Measurements from ENCODE around the gene COL4A1.

Gene COL4A1

DNA sequence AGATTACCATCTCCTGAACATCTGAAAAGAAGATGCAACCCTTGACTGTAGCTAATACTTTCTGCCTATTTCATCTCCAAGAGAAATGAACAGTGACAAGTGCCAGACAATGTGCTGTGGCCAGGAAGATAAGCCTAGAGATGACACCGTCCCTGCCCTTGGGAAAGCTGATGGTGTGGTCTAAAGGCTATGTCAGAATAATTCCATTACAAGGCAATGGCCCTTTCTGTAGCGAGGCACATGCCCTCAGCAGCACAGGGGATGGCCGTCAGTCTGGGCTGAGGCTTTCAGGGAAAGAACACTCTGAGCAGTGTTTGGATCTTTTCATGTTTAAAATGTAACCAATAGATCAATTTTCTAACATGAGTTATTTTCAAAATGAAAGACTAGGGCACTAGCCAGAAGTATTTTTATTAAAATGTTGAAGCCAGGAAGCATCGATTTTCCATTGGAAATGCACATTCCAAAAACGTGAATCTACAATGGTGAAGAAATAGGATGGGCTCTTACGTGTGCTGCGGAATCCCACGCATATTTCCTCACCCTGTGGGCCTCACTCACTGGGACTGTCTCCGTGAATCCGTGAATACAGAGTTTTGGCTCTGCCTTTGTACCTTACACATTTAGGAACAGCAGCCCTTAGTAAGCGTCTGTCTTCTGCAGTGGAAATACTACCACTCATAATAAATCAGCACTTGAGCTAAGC, 22.0 kb downstream of the COL4A1 start:
- DNase-seq (ENCODE audit: low read depth in 1 of 2, low spot score in 1 of 2), result no peak
- peaks cover 11% of the 10 kb centered on the region for H3K27me3 ChIP-seq (ENCODE audit: insufficient read depth, poor library complexity, severe bottlenecking)
- no peak overlapping the region for H3K4me3 ChIP-seq (replicated peaks; ENCODE audit: insufficient read depth, low read length)
- no peak overlapping the region for H3K27ac ChIP-seq (replicated peaks)
- no peak for TF ChIP-seq GABPA (IDR thresholded peaks at IDR 0.05; ENCODE audit: low read depth)
- TF ChIP-seq, protein P1, sequence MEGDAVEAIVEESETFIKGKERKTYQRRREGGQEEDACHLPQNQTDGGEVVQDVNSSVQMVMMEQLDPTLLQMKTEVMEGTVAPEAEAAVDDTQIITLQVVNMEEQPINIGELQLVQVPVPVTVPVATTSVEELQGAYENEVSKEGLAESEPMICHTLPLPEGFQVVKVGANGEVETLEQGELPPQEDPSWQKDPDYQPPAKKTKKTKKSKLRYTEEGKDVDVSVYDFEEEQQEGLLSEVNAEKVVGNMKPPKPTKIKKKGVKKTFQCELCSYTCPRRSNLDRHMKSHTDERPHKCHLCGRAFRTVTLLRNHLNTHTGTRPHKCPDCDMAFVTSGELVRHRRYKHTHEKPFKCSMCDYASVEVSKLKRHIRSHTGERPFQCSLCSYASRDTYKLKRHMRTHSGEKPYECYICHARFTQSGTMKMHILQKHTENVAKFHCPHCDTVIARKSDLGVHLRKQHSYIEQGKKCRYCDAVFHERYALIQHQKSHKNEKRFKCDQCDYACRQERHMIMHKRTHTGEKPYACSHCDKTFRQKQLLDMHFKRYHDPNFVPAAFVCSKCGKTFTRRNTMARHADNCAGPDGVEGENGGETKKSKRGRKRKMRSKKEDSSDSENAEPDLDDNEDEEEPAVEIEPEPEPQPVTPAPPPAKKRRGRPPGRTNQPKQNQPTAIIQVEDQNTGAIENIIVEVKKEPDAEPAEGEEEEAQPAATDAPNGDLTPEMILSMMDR (IDR thresholded peaks at IDR 0.05; ENCODE audit: insufficient read depth, low read length), result no peak
- TF ChIP-seq, protein P2, sequence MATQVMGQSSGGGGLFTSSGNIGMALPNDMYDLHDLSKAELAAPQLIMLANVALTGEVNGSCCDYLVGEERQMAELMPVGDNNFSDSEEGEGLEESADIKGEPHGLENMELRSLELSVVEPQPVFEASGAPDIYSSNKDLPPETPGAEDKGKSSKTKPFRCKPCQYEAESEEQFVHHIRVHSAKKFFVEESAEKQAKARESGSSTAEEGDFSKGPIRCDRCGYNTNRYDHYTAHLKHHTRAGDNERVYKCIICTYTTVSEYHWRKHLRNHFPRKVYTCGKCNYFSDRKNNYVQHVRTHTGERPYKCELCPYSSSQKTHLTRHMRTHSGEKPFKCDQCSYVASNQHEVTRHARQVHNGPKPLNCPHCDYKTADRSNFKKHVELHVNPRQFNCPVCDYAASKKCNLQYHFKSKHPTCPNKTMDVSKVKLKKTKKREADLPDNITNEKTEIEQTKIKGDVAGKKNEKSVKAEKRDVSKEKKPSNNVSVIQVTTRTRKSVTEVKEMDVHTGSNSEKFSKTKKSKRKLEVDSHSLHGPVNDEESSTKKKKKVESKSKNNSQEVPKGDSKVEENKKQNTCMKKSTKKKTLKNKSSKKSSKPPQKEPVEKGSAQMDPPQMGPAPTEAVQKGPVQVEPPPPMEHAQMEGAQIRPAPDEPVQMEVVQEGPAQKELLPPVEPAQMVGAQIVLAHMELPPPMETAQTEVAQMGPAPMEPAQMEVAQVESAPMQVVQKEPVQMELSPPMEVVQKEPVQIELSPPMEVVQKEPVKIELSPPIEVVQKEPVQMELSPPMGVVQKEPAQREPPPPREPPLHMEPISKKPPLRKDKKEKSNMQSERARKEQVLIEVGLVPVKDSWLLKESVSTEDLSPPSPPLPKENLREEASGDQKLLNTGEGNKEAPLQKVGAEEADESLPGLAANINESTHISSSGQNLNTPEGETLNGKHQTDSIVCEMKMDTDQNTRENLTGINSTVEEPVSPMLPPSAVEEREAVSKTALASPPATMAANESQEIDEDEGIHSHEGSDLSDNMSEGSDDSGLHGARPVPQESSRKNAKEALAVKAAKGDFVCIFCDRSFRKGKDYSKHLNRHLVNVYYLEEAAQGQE (IDR thresholded peaks at IDR 0.05; ENCODE audit: insufficient replicate concordance, low read depth), result no peak
- TF ChIP-seq POLR2AphosphoS5 (IDR thresholded peaks at IDR 0.05; ENCODE audit: low read depth), result no peak
- TF ChIP-seq SPI1 (IDR thresholded peaks at IDR 0.05; ENCODE audit: borderline replicate concordance, low read depth), result no peak

DNA sequence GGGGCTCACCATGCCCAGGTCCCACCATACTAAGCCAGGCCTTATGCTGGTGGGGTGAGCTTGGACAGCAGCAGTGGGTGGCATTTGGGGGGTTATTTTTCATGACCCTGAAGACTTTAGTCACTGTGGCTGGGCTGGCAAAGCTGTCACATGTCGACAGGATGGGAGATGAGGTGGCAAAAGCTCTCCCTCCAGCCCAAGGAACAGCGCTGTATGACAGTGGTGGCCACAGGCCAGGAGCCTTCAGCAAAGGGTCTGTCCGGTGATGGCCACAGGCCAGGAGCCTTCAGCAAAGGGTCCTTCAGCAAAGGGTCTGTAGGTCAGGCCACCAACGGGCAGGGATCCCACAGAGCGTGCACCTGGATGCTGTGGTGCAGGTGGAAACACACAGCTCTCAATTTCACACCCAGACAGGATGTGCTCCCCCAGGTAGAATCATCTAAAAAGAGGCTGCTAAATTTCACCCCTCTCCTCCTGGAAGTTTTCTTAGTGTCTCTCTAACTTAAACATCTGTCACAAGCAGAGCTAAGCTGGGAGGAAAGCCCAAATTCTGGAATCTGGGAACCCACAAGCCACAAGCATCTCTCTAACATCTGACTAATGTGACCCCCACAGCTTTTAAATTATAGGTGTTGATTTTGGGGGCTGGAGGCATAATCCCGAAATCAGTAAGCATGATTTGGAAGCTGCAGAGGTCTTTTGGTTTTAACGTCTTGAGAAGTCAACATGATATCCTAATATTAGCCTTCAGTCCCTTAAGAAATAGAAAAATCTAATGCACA, 23.0 kb downstream of the COL4A1 start:
- no peak for DNase-seq (ENCODE audit: low read depth in 1 of 2, low spot score in 1 of 2)
- H3K4me3 ChIP-seq (replicated peaks; ENCODE audit: insufficient read depth, low read length), result no peak overlapping the region
- H3K27ac ChIP-seq (replicated peaks), result no peak overlapping the region
- peaks cover 11% of the 10 kb centered on the region for H3K27me3 ChIP-seq (ENCODE audit: insufficient read depth, poor library complexity, severe bottlenecking)
- no peak for TF ChIP-seq GABPA (IDR thresholded peaks at IDR 0.05; ENCODE audit: low read depth)
- TF ChIP-seq, protein P2 (IDR thresholded peaks at IDR 0.05; ENCODE audit: insufficient replicate concordance, low read depth), result no peak
- no peak for TF ChIP-seq POLR2AphosphoS5 (IDR thresholded peaks at IDR 0.05; ENCODE audit: low read depth)
- TF ChIP-seq SPI1 (IDR thresholded peaks at IDR 0.05; ENCODE audit: borderline replicate concordance, low read depth), result no peak
- TF ChIP-seq, protein P1 (IDR thresholded peaks at IDR 0.05; ENCODE audit: insufficient read depth, low read length), result no peak

DNA sequence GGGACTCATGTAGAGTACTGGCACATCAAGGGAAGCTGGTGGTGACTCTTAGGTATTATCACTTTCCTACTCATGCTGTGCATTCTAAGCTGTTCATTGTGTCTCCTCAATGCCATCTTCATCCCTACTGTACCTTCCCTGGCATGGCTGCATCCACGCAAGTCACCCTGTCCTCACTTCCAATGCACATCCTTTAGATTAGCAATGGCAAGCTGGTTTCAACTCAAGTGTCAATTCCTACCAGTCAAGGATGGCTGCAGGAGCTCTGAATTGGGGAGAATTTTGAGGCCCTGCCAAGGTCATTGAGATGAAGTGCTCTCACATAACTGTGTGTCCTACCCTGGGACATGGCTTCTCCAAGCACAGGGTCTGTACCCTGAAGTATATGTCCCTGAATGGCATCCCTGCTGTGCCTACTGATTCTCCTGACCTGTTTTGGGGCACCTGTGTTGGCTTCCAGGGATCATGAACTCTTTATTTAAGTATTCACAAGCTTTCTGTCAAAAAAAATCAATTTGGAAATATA, 24.6 kb downstream of the COL4A1 start:
- peaks cover 8% of the 10 kb centered on the region for H3K27me3 ChIP-seq (ENCODE audit: insufficient read depth, poor library complexity, severe bottlenecking)
- H3K27ac ChIP-seq (replicated peaks), result no peak overlapping the region
- TF ChIP-seq GABPA (IDR thresholded peaks at IDR 0.05; ENCODE audit: low read depth) (no peak), POLR2AphosphoS5 (IDR thresholded peaks at IDR 0.05; ENCODE audit: low read depth) (no peak), SPI1 (IDR thresholded peaks at IDR 0.05; ENCODE audit: borderline replicate concordance, low read depth) (no peak)
- TF ChIP-seq, protein P2 (IDR thresholded peaks at IDR 0.05; ENCODE audit: insufficient replicate concordance, low read depth), result no peak
- TF ChIP-seq, protein P1 (IDR thresholded peaks at IDR 0.05; ENCODE audit: insufficient read depth, low read length), result no peak
- no peak for DNase-seq (ENCODE audit: low read depth in 1 of 2, low spot score in 1 of 2)
- no peak overlapping the region for H3K4me3 ChIP-seq (replicated peaks; ENCODE audit: insufficient read depth, low read length)
